Colonic mucosa (tissue), 4 donors: ENCODE data around the gene TACC2. TPM values are rescaled to one million over a fixed set of nuclear protein-coding genes. Genes with fewer than 3 reads are reported as not detected.

Source experiments
- DNase-seq: peaks from one replicate; pipeline ENCODE4 v3.0.0-alpha.2; 2020
- H3K27ac ChIP-seq: fragments of 200-600 bp; one replicate; pipeline ENCODE4 v1.8.0; 2021
- H3K27me3 ChIP-seq: fragments of 200-600 bp; one replicate; pipeline ENCODE4 v1.8.0; 2021
- H3K36me3 ChIP-seq: fragments of 200-600 bp; one replicate; pipeline ENCODE4 v1.8.0; 2021
- H3K4me1 ChIP-seq: fragments of 200-600 bp; one replicate; pipeline ENCODE4 v1.8.0; 2021; ENCODE audit warnings: mild to moderate bottlenecking
- H3K4me3 ChIP-seq: fragments of 200-600 bp; one replicate; pipeline ENCODE4 v1.8.0; 2021
- H3K9ac ChIP-seq, 2 donors: one replicate each; pipeline ENCODE4 v1.7.0; 2013; ENCODE audit warnings: control low read depth in 2 of 2, low read depth in 2 of 2, low read length in 2 of 2
- H3K9me3 ChIP-seq: fragments of 200-600 bp; one replicate; pipeline ENCODE4 v1.8.0; 2021
- intact Hi-C: fragments of 100-400 bp; cut with DNase I; formaldehyde crosslinking; loops from one replicate; pipeline ENCODE4 v1.14.1; 2022
- total RNA-seq, 2 donors: library from RNA; stranded (reverse); fragmentation: NEBNext Ultra II Directional in 1 of 2; extraction: Animal tissue kit (Norgen Biotek cat#: 25700) in 1 of 2; gene quantifications; one replicate each; pipeline ENCODE4 v1.2.1, GENCODE V29; 2021
- TF ChIP-seq, protein P1 (sequence below): fragments of 200-600 bp; IDR thresholded peaks from one replicate; pipeline ENCODE4 v1.8.0; 2022; ENCODE audit warnings: antibody characterized with exemption, mild to moderate bottlenecking
- donor health status: healthy.
- donor health status: DM: no; HTN: no; CAD: no.
- donor health status: DM: no; HTN: no; CAD: no.

Gene TACC2
- total RNA-seq, 2 donors from 2014 or later = 90.0 to 93.2 TPM

DNA sequence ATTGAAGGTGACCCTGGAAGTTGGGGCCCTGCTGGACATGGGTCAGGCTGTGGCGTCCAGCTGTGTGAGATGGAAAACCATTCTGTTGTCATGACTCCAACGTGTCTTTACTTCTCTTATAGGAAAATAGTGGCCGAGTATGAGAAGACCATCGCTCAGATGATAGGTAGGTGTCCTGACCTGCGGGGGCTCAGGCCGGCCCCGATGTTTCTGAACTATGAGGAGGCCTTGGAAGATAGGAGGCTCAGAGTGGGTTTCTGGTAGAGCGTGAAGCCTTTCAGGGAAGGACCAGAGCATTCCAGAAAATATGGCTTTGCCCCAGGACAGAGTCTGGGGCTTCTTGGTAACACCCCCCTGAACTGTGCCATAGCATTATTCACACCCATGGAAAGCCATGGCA, 252.9 kb downstream of the TACC2 start:
- Histone ChIP-seq H3K27me3 (no peaks in the 10 kb centered on the region), H3K36me3 (no peaks in the 10 kb centered on the region), H3K4me1 (no peaks in the 10 kb centered on the region), H3K9ac (no peak overlapping the region), H3K9me3 (no peaks in the 10 kb centered on the region), H3K27ac (no peak overlapping the region), H3K4me3 (no peak overlapping the region)
- no peak for DNase-seq
- intact Hi-C loops = no loop called here
- TF ChIP-seq, protein P1, sequence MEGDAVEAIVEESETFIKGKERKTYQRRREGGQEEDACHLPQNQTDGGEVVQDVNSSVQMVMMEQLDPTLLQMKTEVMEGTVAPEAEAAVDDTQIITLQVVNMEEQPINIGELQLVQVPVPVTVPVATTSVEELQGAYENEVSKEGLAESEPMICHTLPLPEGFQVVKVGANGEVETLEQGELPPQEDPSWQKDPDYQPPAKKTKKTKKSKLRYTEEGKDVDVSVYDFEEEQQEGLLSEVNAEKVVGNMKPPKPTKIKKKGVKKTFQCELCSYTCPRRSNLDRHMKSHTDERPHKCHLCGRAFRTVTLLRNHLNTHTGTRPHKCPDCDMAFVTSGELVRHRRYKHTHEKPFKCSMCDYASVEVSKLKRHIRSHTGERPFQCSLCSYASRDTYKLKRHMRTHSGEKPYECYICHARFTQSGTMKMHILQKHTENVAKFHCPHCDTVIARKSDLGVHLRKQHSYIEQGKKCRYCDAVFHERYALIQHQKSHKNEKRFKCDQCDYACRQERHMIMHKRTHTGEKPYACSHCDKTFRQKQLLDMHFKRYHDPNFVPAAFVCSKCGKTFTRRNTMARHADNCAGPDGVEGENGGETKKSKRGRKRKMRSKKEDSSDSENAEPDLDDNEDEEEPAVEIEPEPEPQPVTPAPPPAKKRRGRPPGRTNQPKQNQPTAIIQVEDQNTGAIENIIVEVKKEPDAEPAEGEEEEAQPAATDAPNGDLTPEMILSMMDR = no peak

DNA sequence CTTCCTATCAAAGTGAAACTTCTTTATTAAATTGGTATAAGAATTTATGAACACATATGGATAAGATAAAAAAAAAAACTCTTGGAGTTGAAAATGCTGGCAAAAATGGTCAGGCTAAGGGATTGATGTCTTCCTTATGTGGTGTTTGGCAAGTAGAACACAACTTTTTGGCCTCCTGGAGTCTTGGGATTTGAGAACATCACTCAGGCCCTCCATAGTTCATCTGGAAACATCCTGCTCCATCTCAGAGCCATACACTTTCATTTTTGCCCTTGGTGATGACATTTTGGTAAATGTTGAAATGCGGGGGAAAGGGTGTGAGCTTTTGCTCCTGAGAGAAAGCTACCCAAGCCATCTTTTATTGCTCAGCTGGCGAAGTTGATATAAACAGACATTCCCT, 254.6 kb downstream of the TACC2 start:
- DNase-seq = no peak
- Histone ChIP-seq H3K36me3 (no peaks in the 10 kb centered on the region), H3K4me1 (no peaks in the 10 kb centered on the region), H3K27me3 (no peaks in the 10 kb centered on the region), H3K9ac (no peak overlapping the region), H3K27ac (no peak overlapping the region), H3K4me3 (no peak overlapping the region), H3K9me3 (no peaks in the 10 kb centered on the region)
- intact Hi-C loops = no loop called here
- TF ChIP-seq, protein P1 = no peak

DNA sequence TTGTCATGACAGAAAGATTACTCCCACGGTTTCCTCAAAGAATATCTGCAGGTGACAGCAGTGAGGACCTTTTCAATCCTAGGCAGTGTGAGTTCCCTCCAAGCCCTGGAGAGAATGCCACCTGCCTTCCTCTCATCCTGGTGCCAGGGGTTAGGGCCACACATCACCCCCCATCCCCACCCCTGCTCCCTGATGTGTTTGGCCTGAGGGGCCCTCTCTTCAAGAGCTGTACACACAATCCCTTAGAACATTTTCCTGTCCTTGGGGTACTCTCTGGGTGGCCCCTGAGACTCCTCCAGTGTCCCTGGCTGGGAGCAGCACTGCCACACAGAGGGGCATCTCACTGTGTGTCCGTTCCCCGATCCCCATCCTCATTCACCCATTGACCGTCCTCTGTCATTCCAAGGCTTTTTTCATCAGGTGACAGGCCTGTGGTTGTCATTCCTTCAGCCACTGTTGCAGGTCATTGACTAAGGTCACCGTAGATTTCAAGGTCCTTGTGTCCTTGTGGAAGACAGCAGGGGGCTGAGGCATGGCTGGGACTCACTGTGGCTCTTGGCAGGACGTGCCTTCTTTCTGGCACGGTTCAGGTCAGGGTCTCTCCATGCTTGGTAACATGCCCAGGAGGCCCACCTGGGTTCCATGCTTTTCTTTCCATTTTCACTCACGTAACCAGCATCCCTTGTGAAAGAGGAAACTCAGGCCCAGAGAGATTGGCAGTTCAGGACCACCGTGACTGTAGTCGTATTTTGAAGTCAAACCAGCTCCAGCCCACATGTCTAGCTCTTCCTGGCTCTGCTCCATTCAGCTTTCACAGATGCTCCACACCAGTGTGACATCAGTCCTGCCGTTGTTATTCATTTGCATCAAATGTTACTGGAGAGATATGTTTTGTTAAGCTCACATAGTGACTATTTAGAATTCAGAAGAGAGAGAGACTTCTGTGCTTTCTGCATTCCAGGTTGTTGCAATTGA, 255.3 kb downstream of the TACC2 start:
- Histone ChIP-seq H3K4me3 (no peak overlapping the region), H3K9ac (no peak overlapping the region), H3K27me3 (no peaks in the 10 kb centered on the region), H3K9me3 (no peaks in the 10 kb centered on the region), H3K36me3 (no peaks in the 10 kb centered on the region), H3K4me1 (no peaks in the 10 kb centered on the region), H3K27ac (no peak overlapping the region)
- intact Hi-C loops = no loop called here
- TF ChIP-seq, protein P1 = no peak
- DNase-seq = no peak

DNA sequence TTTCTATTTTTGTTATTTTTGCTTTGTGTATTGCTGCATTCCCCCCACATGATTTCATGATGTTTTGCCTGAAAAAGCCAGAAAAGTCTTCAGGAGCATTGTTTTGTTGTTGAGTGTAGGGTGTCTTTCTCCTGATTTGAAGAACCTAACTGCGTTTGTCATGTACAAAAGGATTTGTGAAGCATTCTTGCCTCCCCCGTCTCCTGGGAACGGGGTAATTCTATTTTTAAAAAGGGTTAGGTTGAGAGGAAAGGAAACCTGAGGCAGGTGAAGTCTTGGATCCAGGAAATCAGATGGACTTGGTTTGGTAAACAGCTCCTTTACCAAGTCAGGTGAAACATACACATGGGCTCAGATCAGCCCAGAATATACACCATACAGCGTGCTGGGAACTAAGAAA, 256.2 kb downstream of the TACC2 start:
- H3K36me3 ChIP-seq = no peaks in the 10 kb centered on the region
- no peaks in the 10 kb centered on the region for H3K27me3 ChIP-seq
- no peak overlapping the region for H3K27ac ChIP-seq
- H3K4me1 ChIP-seq = no peaks in the 10 kb centered on the region
- TF ChIP-seq, protein P1 = no peak
- no peak overlapping the region for H3K4me3 ChIP-seq
- no peaks in the 10 kb centered on the region for H3K9me3 ChIP-seq
- H3K9ac ChIP-seq = no peak overlapping the region
- intact Hi-C loops = no loop called here
- DNase-seq = no peak

DNA sequence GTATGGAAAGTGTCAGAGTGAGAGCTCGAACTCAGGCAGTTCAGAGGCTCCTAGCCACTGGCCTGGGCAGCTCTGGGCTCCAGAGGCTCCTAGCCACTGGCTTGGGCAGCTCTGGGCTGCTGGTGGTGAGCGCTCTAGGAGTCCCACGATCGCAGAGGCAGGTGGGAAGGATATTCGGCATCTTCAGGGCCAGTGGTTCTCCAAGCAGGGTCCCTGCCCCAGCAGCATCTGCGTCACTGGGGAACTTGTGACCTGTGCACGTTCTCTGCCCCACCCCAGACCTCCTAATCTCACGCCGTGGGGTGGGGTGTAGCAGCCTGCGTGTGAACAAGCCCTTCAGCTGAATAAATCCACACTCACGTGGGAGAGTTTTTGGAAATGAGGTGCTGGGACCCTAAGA, 256.9 kb downstream of the TACC2 start:
- intact Hi-C loops = no loop called here
- Histone ChIP-seq H3K9ac (no peak overlapping the region), H3K9me3 (no peaks in the 10 kb centered on the region), H3K4me3 (no peak overlapping the region), H3K36me3 (no peaks in the 10 kb centered on the region), H3K4me1 (no peaks in the 10 kb centered on the region), H3K27me3 (no peaks in the 10 kb centered on the region), H3K27ac (no peak overlapping the region)
- DNase-seq = no peak
- TF ChIP-seq, protein P1 = no peak
